ENCODE data around the gene EPB41L4A.
"Not testable (repeated sequence)": the region's sequence is repeated elsewhere in the genome, so short reads cannot be mapped to it uniquely, and the experiment has no call there.

EPB41L4A gene

GRCh38 chr5:112403069-112403468 is 16.0 kb downstream of the EPB41L4A start:
- DNase-seq (ENCODE audit: low read depth in 2 of 2, low spot score in 1 of 2): no peak

GRCh38 chr5:112401924-112402323 is 17.2 kb downstream of the EPB41L4A start:
- DNase-seq (ENCODE audit: low read depth in 2 of 2, low spot score in 1 of 2): no peak

GRCh38 chr5:112397690-112398089 is 21.4 kb downstream of the EPB41L4A start:
- DNase-seq (ENCODE audit: low read depth in 2 of 2, low spot score in 1 of 2): no peak

GRCh38 chr5:112396430-112396829 is 22.6 kb downstream of the EPB41L4A start:
- DNase-seq (ENCODE audit: low read depth in 2 of 2, low spot score in 1 of 2): no peak

GRCh38 chr5:112395299-112395698 is 23.8 kb downstream of the EPB41L4A start:
- not testable (repeated sequence) for DNase-seq (ENCODE audit: low read depth in 2 of 2, low spot score in 1 of 2)

- no peak for DNase-seq (ENCODE audit: low read depth in 2 of 2, low spot score in 1 of 2)
Measured at GRCh38 chr5:112390327-112390726, 28.8 kb downstream of the EPB41L4A start.

- no peak for DNase-seq (ENCODE audit: low read depth in 2 of 2, low spot score in 1 of 2)
Measured at GRCh38 chr5:112388739-112389138, 30.3 kb downstream of the EPB41L4A start.

- no peak for DNase-seq (ENCODE audit: low read depth in 2 of 2, low spot score in 1 of 2)
Measured at GRCh38 chr5:112388074-112388473, 31.0 kb downstream of the EPB41L4A start.

GRCh38 chr5:112386766-112387165 is 32.3 kb downstream of the EPB41L4A start:
- DNase-seq (ENCODE audit: low read depth in 2 of 2, low spot score in 1 of 2): no peak

GRCh38 chr5:112385969-112386368 is 33.1 kb downstream of the EPB41L4A start:
- DNase-seq (ENCODE audit: low read depth in 2 of 2, low spot score in 1 of 2): no peak

GRCh38 chr5:112385566-112385965 is 33.5 kb downstream of the EPB41L4A start:
- DNase-seq (ENCODE audit: low read depth in 2 of 2, low spot score in 1 of 2): no peak

- no peak for DNase-seq (ENCODE audit: low read depth in 2 of 2, low spot score in 1 of 2)
Measured at GRCh38 chr5:112384523-112384922, 34.6 kb downstream of the EPB41L4A start.

- DNase-seq (ENCODE audit: low read depth in 2 of 2, low spot score in 1 of 2): no peak
Measured at GRCh38 chr5:112382886-112383285, 36.2 kb downstream of the EPB41L4A start.

GRCh38 chr5:112381521-112381920 is 37.6 kb downstream of the EPB41L4A start:
- DNase-seq (ENCODE audit: low read depth in 2 of 2, low spot score in 1 of 2): no peak

GRCh38 chr5:112379542-112380325 is 39.3 kb downstream of the EPB41L4A start:
- no peak for DNase-seq (ENCODE audit: low read depth in 2 of 2, low spot score in 1 of 2)

GRCh38 chr5:112374818-112375217 is 44.3 kb downstream of the EPB41L4A start:
- DNase-seq (ENCODE audit: low read depth in 2 of 2, low spot score in 1 of 2): no peak

- DNase-seq (ENCODE audit: low read depth in 2 of 2, low spot score in 1 of 2): no peak
Measured at GRCh38 chr5:112374356-112374755, 44.7 kb downstream of the EPB41L4A start.

- no peak for DNase-seq (ENCODE audit: low read depth in 2 of 2, low spot score in 1 of 2)
Measured at GRCh38 chr5:112373885-112374284, 45.2 kb downstream of the EPB41L4A start.

- DNase-seq (ENCODE audit: low read depth in 2 of 2, low spot score in 1 of 2): no peak
Measured at GRCh38 chr5:112372543-112372942, 46.5 kb downstream of the EPB41L4A start.

GRCh38 chr5:112371067-112371466 is 48.0 kb downstream of the EPB41L4A start:
- DNase-seq (ENCODE audit: low read depth in 2 of 2, low spot score in 1 of 2): no peak

GRCh38 chr5:112367400-112367799 is 51.7 kb downstream of the EPB41L4A start:
- no peak for DNase-seq (ENCODE audit: low read depth in 2 of 2, low spot score in 1 of 2)

GRCh38 chr5:112366987-112367386 is 52.1 kb downstream of the EPB41L4A start:
- DNase-seq (ENCODE audit: low read depth in 2 of 2, low spot score in 1 of 2): no peak

- DNase-seq (ENCODE audit: low read depth in 2 of 2, low spot score in 1 of 2): not testable (repeated sequence)
Measured at GRCh38 chr5:112360740-112361139, 58.3 kb downstream of the EPB41L4A start.
